PFSK-1 (cell line): ENCODE data around the gene CENPC.

ENCODE experiments used
- FOXP2 ChIP-seq: optimal IDR thresholded peaks from 2 replicates; pipeline ENCODE3; 2011; ENCODE audit warnings: borderline replicate concordance, control low read depth, inconsistent platforms; ENCODE audit not compliant: insufficient read depth; ENCODE audit errors: extremely low read length, extremely low read depth
- POLR2AphosphoS5 ChIP-seq: IDR thresholded peaks from 2 replicates; pipeline ENCODE4 v1.6.1; 2012; ENCODE audit warnings: low read depth, mild to moderate bottlenecking, control low read depth, low read length, moderate library complexity
- REST ChIP-seq, 2 experiments: IDR thresholded peaks; 2 replicates each; pipeline versions ENCODE4 v1.6.1 to v1.8.0; 2011 to 2012; ENCODE audit warnings: low read depth in 2 of 2, low read length in 2 of 2, control low read depth in 1 of 2, inconsistent platforms in 1 of 2, mild to moderate bottlenecking in 1 of 2, moderate library complexity in 1 of 2; ENCODE audit not compliant: insufficient read depth in 1 of 2
- SIN3A ChIP-seq: IDR thresholded peaks from 2 replicates; pipeline ENCODE4 v1.6.1; 2012; ENCODE audit warnings: mild to moderate bottlenecking, low read length, moderate library complexity, borderline replicate concordance; ENCODE audit not compliant: insufficient read depth
- TAF1 ChIP-seq: IDR thresholded peaks from 2 replicates; pipeline ENCODE4 v1.6.1; 2012; ENCODE audit warnings: low read length, control low read depth, borderline replicate concordance; ENCODE audit not compliant: insufficient read depth

Gene CENPC

GRCh38 chr4:67459164-67459563 is 86.1 kb downstream of the CENPC start:
- TF ChIP-seq FOXP2 (no peak), REST (IDR thresholded peaks at IDR 0.05; ENCODE audit: insufficient read depth in 1 of 2, low read depth in 2 of 2, low read length in 2 of 2) (no peak), POLR2AphosphoS5 (no peak), SIN3A (no peak), TAF1 (no peak)

GRCh38 chr4:67456577-67457196 is 88.6 kb downstream of the CENPC start:
- TF ChIP-seq POLR2AphosphoS5 (no peak), FOXP2 (no peak), REST (IDR thresholded peaks at IDR 0.05; ENCODE audit: insufficient read depth in 1 of 2, low read depth in 2 of 2, low read length in 2 of 2) (no peak), TAF1 (no peak), SIN3A (no peak)

GRCh38 chr4:67452100-67452845 is 93.0 kb downstream of the CENPC start:
- no peak for TF ChIP-seq TAF1
- TF ChIP-seq FOXP2: no peak
- no peak for TF ChIP-seq REST (IDR thresholded peaks at IDR 0.05; ENCODE audit: insufficient read depth in 1 of 2, low read depth in 2 of 2, low read length in 2 of 2)

GRCh38 chr4:67451464-67451863 is 93.8 kb downstream of the CENPC start:
- TF ChIP-seq POLR2AphosphoS5: no peak
- TF ChIP-seq SIN3A: no peak
- no peak for TF ChIP-seq TAF1
- no peak for TF ChIP-seq FOXP2
- no peak for TF ChIP-seq REST (IDR thresholded peaks at IDR 0.05; ENCODE audit: insufficient read depth in 1 of 2, low read depth in 2 of 2, low read length in 2 of 2)

- TF ChIP-seq FOXP2: no peak
- no peak for TF ChIP-seq REST (IDR thresholded peaks at IDR 0.05; ENCODE audit: insufficient read depth in 1 of 2, low read depth in 2 of 2, low read length in 2 of 2)
- TF ChIP-seq SIN3A: no peak
- TF ChIP-seq POLR2AphosphoS5: no peak
- no peak for TF ChIP-seq TAF1
Measured at GRCh38 chr4:67448621-67449020, 96.7 kb downstream of the CENPC start.
